ENCODE measurements around the gene GPC4.

DNA sequence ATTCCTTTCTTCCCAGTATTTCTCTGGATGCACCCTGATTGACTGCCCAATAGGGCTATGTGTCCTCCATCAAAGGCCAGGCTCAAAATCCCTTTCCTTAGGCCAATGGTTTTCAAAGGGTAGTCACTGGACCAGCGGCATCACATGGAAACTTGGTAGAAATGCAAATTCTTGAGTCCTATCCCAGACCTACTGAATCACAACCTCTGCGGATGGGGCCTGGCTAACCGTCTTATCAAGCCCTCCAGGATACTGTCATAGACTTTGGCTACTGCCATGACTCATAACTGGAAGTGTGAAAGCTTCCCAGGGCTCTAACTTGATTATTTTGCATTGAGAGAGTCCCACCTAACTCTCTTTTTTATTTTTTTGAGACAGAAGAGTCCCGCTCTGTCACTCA, 125.2 kb downstream of the GPC4 start:
- TF ChIP-seq NRF1 (conservative IDR thresholded peaks at IDR 0.05 in 1 of 2, IDR thresholded peaks at IDR 0.05 in 1 of 2): no peak
- TF ChIP-seq RAD21 (CRISPR knock-in tag; conservative IDR thresholded peaks at IDR 0.05 in 1 of 2, IDR thresholded peaks at IDR 0.05 in 1 of 2): no peak
- TF ChIP-seq, protein P1, sequence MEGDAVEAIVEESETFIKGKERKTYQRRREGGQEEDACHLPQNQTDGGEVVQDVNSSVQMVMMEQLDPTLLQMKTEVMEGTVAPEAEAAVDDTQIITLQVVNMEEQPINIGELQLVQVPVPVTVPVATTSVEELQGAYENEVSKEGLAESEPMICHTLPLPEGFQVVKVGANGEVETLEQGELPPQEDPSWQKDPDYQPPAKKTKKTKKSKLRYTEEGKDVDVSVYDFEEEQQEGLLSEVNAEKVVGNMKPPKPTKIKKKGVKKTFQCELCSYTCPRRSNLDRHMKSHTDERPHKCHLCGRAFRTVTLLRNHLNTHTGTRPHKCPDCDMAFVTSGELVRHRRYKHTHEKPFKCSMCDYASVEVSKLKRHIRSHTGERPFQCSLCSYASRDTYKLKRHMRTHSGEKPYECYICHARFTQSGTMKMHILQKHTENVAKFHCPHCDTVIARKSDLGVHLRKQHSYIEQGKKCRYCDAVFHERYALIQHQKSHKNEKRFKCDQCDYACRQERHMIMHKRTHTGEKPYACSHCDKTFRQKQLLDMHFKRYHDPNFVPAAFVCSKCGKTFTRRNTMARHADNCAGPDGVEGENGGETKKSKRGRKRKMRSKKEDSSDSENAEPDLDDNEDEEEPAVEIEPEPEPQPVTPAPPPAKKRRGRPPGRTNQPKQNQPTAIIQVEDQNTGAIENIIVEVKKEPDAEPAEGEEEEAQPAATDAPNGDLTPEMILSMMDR (IDR thresholded peaks at IDR 0.05 in 2 of 3, conservative IDR thresholded peaks at IDR 0.05 in 1 of 3; ENCODE audit: insufficient read depth in 2 of 3, low read depth in 1 of 3, low read length in 3 of 3): no peak
- no peak for TF ChIP-seq GATAD2B (IDR thresholded peaks at IDR 0.05; ENCODE audit: borderline replicate concordance)
- TF ChIP-seq GTF2F1 (IDR thresholded peaks at IDR 0.05; ENCODE audit: low read depth, low read length): no peak
- TF ChIP-seq DPF2 (IDR thresholded peaks at IDR 0.05): no peak
- TF ChIP-seq PHF20 (IDR thresholded peaks at IDR 0.05; ENCODE audit: partially characterized antibody): no peak
- no peak for TF ChIP-seq ZC3H11A (IDR thresholded peaks at IDR 0.05; ENCODE audit: low read depth, low read length)
- no peak for TF ChIP-seq HNRNPK (IDR thresholded peaks at IDR 0.05; ENCODE audit: low read depth, low read length, poor library complexity, severe bottlenecking)
- no peak for TF ChIP-seq EP300 (IDR thresholded peaks at IDR 0.05; ENCODE audit: low read length)
- TF ChIP-seq NEUROD1 (IDR thresholded peaks at IDR 0.05; ENCODE audit: borderline replicate concordance, low read depth, low read length, partially characterized antibody): no peak
- TF ChIP-seq, protein P2, sequence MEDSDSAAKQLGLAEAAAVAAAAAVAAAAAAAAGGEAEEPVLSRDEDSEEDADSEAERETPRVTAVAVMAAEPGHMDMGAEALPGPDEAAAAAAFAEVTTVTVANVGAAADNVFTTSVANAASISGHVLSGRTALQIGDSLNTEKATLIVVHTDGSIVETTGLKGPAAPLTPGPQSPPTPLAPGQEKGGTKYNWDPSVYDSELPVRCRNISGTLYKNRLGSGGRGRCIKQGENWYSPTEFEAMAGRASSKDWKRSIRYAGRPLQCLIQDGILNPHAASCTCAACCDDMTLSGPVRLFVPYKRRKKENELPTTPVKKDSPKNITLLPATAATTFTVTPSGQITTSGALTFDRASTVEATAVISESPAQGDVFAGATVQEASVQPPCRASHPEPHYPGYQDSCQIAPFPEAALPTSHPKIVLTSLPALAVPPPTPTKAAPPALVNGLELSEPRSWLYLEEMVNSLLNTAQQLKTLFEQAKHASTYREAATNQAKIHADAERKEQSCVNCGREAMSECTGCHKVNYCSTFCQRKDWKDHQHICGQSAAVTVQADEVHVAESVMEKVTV (CRISPR knock-in tag; IDR thresholded peaks at IDR 0.05): no peak
- no peak for TF ChIP-seq FIP1L1 (IDR thresholded peaks at IDR 0.05; ENCODE audit: low read depth, low read length, poor library complexity, severe bottlenecking)
- TF ChIP-seq, protein P3, sequence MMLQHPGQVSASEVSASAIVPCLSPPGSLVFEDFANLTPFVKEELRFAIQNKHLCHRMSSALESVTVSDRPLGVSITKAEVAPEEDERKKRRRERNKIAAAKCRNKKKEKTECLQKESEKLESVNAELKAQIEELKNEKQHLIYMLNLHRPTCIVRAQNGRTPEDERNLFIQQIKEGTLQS (IDR thresholded peaks at IDR 0.05): no peak
- TF ChIP-seq, protein P3 (CRISPR knock-in tag; conservative IDR thresholded peaks at IDR 0.05): no peak

Measured in K562 (cell line).